AG04449 (cell line): ENCODE results near the gene PPP2R5C.
"Not testable (repeated sequence)": the region's sequence is repeated elsewhere in the genome, so short reads cannot be mapped to it uniquely, and the experiment has no call there.

Experiments
- CTCF ChIA-PET: fragments of 350-600 bp; formaldehyde crosslinking; extraction: SDS; loops from one replicate; lab custom pipeline; 2021; ENCODE audit warnings: antibody characterized with exemption; lab: Yijun Ruan, JAX
- POLR2A ChIA-PET: fragments of 400-600, 350-600 bp; formaldehyde crosslinking; extraction: SDS; loops from one replicate; lab custom pipeline; 2020; ENCODE audit warnings: antibody characterized with exemption, inconsistent platforms; lab: Yijun Ruan, JAX
- DNase-seq: peaks from one replicate; pipeline ENCODE4 v3.0.0-alpha.2; 2010; ENCODE audit warnings: low read depth, low spot score
- H3K4me3 ChIP-seq: 2 replicates; pipeline ENCODE4 v1.5.1; 2011; ENCODE audit warnings: low read depth, mild to moderate bottlenecking, control low read depth, low read length
- TF ChIP-seq, protein P1 (sequence below): IDR thresholded peaks from one replicate; pipeline ENCODE4 v1.5.1; 2011; ENCODE audit warnings: mild to moderate bottlenecking, moderate library complexity, low read length, control low read depth, inconsistent platforms; ENCODE audit not compliant: insufficient read depth; ENCODE audit errors: missing control alignments

PPP2R5C gene

GRCh38 chr14:101796479-101796878 is 35.0 kb downstream of the PPP2R5C start:
- TF ChIP-seq, protein P1, sequence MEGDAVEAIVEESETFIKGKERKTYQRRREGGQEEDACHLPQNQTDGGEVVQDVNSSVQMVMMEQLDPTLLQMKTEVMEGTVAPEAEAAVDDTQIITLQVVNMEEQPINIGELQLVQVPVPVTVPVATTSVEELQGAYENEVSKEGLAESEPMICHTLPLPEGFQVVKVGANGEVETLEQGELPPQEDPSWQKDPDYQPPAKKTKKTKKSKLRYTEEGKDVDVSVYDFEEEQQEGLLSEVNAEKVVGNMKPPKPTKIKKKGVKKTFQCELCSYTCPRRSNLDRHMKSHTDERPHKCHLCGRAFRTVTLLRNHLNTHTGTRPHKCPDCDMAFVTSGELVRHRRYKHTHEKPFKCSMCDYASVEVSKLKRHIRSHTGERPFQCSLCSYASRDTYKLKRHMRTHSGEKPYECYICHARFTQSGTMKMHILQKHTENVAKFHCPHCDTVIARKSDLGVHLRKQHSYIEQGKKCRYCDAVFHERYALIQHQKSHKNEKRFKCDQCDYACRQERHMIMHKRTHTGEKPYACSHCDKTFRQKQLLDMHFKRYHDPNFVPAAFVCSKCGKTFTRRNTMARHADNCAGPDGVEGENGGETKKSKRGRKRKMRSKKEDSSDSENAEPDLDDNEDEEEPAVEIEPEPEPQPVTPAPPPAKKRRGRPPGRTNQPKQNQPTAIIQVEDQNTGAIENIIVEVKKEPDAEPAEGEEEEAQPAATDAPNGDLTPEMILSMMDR: no peak
- no peak overlapping the region for H3K4me3 ChIP-seq
- no peak for DNase-seq
- POLR2A ChIA-PET: no interaction called here
- CTCF ChIA-PET: interaction anchor here (0.9 kb wide), 1 partner anchor 18 kb away, joined by 3 read pairs; no protein-coding TSS in a partner anchor

GRCh38 chr14:101797856-101798255 is 36.3 kb downstream of the PPP2R5C start:
- no peak overlapping the region for H3K4me3 ChIP-seq
- no peak for DNase-seq
- TF ChIP-seq, protein P1: no peak
- POLR2A ChIA-PET: no interaction called here
- CTCF ChIA-PET: interaction anchor here (1.3 kb wide), 1 partner anchor 156 kb away, joined by 4 read pairs; no protein-coding TSS in a partner anchor

DNA sequence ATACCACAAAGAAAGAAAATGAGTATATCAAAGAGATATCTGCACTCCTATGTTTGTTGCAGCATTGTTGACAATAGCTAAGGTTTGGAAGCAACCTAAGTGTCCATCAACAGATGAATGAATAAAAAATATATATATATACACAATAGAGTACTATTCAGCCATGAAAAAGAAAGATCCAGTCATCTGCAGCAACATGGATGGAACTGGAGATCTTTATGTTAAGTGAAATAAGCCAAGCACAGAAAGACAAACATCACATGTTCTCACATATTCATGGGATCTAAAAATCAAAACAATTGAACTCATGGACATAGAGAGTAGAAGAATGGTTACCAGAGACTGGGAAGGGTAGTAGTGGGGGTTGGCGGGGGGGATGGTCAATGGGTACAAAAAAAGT is 42.9 kb downstream of the PPP2R5C start:
- CTCF ChIA-PET: interaction anchor here (1.0 to 1.3 kb wide), 2 partner anchors 33 to 156 kb away, joined by 3 to 4 read pairs; no protein-coding TSS in a partner anchor
- POLR2A ChIA-PET, H3K4me3 ChIP-seq, DNase-seq: not testable (repeated sequence)

- DNase-seq, POLR2A ChIA-PET, CTCF ChIA-PET, H3K4me3 ChIP-seq: not testable (repeated sequence)
These were observed 44.7 kb downstream of the PPP2R5C start for GRCh38 chr14:101806252-101806651.

DNA sequence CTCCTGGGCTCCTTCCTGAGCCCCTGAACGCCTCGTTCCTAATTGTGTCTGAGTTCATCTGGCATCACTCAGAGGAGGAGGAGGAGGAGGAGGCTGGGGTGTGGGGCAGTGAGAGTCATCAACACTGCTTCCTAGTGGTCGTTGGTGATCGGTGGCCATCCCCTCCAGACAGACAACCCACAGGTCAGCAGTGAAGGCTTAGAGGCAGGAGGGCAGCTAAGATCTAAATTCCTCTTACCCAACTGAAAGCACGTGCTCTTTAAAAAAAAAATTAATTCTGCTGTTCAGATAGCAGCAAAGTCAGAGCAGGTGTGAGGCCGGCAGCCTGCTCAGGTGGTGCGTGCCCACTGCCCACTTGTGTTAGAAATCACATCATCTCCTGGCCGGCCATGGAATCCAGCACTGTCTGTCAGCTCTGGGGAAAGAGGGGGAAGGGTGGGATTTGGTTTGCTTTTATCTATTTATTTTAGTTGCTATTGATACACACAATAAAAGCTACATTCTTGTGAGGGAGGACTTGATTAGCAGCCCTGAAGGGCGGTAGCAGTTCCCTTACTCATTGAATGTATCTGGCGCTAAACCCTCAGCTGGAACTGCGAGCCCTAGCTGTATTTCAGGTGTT is 46.6 kb downstream of the PPP2R5C start:
- no peak for DNase-seq
- no peak overlapping the region for H3K4me3 ChIP-seq
- POLR2A ChIA-PET: no interaction called here
- TF ChIP-seq, protein P1: no peak
- CTCF ChIA-PET: interaction anchor here (1.4 to 1.5 kb wide), 2 partner anchors 31 to 37 kb away, joined by 5 to 7 read pairs; no protein-coding TSS in a partner anchor

DNA sequence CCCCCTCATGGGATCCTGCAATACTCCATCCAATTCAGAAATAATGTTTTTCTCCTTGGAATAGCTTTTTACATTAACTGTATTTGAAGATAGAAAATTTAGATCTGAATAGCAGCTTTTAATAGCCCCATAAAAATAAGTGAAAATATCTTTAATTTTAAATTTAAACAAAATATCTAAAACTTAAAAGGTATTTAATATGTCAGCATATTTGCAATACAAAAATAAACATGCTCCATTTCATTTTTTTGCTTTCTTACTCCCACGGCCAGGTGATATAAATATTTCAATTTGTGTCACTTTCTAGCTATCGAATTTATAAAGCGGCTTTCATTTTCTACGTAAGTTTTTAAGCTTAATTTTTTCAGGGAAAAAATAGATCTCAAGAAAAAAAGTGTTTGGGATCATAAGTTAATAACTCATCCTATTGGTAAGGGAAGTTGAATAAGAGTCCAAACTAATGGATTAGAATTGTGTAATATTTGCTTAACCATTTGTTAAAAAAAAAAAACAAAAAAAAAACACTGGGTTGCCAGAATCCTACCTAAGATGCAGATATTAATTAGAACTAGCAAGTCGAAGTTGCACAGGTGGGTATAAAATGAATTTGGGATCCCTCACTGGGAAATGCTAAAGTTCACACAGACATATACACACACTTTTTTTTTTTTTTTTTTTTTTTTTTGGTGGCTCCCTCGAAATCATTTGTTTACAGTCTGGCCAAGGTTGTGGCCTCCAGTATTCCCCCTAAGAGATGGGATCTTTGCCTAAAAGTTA is 47.6 kb downstream of the PPP2R5C start:
- TF ChIP-seq, protein P1: no peak
- no peak for DNase-seq
- CTCF ChIA-PET: interaction anchor here (0.6 to 1.0 kb wide), 3 partner anchors 38 to 505 kb away, joined by 3 read pairs; no protein-coding TSS in a partner anchor
- POLR2A ChIA-PET: no interaction called here
- H3K4me3 ChIP-seq: peak overlapping the region; percentile 89

- peak overlapping the region; percentile 89 for H3K4me3 ChIP-seq
- ChIA-PET POLR2A (interaction anchor here (0.6 kb wide), 1 partner anchor 130 kb away, joined by 4 read pairs; no protein-coding TSS in a partner anchor), CTCF (interaction anchor here (0.9 to 1.5 kb wide), 3 partner anchors 152 to 504 kb away, joined by 3 read pairs; no protein-coding TSS in a partner anchor)
- peak; percentile 76 for DNase-seq
- TF ChIP-seq, protein P1: no peak
These were observed 48.4 kb downstream of the PPP2R5C start for GRCh38 chr14:101809671-101810514.
